ENCODE measurements around the gene ARHGEF2.

ARHGEF2 gene

DNA sequence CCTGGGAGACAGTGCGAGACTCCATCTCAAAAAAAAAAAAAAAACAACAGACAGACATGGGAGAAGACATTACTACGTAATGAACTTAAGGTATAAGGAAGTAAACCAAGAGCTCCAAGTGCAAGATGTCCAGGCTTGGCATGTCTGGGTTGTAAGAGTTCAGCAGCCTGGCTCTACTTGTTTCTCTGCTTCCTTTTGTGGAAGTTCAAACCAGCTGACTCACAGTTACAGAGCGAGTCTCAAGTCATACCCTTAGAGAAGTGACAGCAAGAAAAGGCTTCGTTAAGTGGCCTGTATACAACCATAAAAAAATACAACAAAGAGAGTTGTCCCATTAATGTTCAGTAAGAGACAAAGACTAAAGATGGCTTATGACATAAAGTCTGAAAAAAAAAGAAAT is 68.5 kb downstream of the ARHGEF2 start:
- DNase-seq = peak; percentile 83

DNA sequence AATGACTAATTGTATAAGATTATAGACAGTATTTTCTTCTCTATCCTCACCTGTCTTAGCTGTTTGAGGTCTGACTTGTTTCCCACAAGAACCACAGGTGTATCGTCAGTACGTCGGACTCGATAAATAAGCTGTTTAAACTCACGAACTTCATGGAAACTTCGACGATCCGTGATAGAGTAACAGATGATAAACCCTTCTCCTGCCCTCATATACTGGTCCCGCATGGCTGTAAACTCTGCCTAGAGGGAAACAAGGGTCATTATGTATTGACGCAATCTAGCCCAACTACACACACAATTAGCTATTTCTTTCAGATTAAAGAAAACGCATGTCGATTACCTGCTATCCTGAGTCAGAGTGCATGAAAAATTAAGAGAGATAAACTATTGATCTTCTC is 74.1 kb downstream of the ARHGEF2 start:
- DNase-seq = no peak

DNA sequence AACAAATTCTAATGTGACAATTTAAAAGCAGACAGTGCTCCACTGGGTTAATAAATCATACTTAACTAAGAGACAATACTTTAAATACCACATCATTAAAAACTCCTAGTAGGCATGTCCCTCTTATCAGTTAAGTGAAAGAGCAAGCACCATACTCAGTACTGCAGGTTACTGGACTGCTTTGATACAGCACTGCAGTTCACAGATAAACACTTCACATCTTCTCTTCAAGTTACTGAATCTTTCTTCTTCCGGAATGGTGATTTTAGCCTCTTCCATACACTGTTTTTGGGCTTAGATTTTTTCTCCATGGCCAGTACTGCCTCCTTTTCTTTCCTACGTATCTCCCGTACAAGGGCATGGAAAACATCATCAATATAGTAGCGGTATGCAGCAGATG is 78.2 kb downstream of the ARHGEF2 start:
- DNase-seq = peak; percentile 64

- DNase-seq = no peak
Measured at GRCh38 chr1:155899683-155900082, 78.7 kb downstream of the ARHGEF2 start.

DNA sequence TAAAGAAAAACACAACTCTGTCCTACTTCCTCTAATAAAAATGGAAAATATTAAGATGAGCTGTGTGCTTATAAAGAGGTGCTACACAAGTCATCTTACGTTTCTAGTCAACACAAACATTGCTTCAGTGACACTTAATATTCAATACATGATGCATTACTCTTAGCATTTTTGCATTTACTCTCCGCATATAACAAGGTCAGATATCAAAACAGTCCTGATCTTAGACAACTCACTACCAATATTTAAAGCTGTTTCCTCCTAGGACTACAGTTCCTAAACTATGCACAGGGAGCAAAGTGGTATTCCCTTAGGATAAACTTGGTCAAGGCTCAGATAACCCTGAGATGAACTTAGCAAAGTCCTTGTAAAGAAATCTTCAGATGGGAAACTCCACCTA is 79.5 kb downstream of the ARHGEF2 start:
- DNase-seq = no peak

- DNase-seq = no peak
Measured at GRCh38 chr1:155897746-155898145, 80.6 kb downstream of the ARHGEF2 start.
